PC-9 (cell line): Measurements from ENCODE around the gene WDR37. TPM values are rescaled to one million over a fixed set of nuclear protein-coding genes. Genes with fewer than 3 reads are reported as not detected.
"Not testable (repeated sequence)": the region's sequence is repeated elsewhere in the genome, so short reads cannot be mapped to it uniquely, and the experiment has no call there.

Experiments
- BruUV-seq: library from RNA; stranded (reverse); fragments of 400-500 nt; replicated peaks from 2 replicates; lab custom pipeline; 2021; lab: Mats Ljungman, UMichigan
- CTCF ChIA-PET: fragments of 300-600 bp; sonication (Branson Sonifier 250); formaldehyde crosslinking; loops from one replicate; lab custom pipeline; 2022; ENCODE audit warnings: antibody characterized with exemption; lab: Charles Lee
- POLR2A ChIA-PET: fragments of 300-600 bp; sonication (Branson Sonifier 250); formaldehyde crosslinking; loops from one replicate; lab custom pipeline; 2022; ENCODE audit warnings: antibody characterized with exemption; ENCODE audit not compliant: unreplicated experiment; lab: Charles Lee
- DNase-seq, 2 experiments: peaks; one replicate each; pipeline versions ENCODE4 v3.0.0 to v3.0.0-alpha.2; 2015 to 2022; ENCODE audit warnings: mixed read lengths in 1 of 2
- H2AFZ ChIP-seq: fragments of 200-600 bp; sonication (generic); 2 replicates; pipeline ENCODE4 v1.8.1; 2017; ENCODE audit warnings: antibody characterized with exemption
- H3F3A ChIP-seq: fragments of 200-600 bp; sonication (generic); 2 replicates; pipeline ENCODE4 v1.8.1; 2017; ENCODE audit warnings: antibody characterized with exemption, mild to moderate bottlenecking, low read depth; ENCODE audit not compliant: insufficient read depth
- H3K27ac ChIP-seq: fragments of 200-600 bp; sonication (generic); 2 replicates; pipeline ENCODE4 v1.6.1; 2016; ENCODE audit warnings: mixed run types
- H3K27me3 ChIP-seq: fragments of 200-600 bp; sonication (generic); 2 replicates; pipeline ENCODE4 v1.6.1; 2016; ENCODE audit warnings: low read depth, mixed run types; ENCODE audit not compliant: insufficient read depth
- H3K36me3 ChIP-seq: fragments of 200-600 bp; sonication (generic); 2 replicates; pipeline ENCODE4 v1.6.1; 2016; ENCODE audit warnings: low read depth, mixed run types
- H3K4me1 ChIP-seq: fragments of 200-600 bp; sonication (generic); replicated peaks from 2 replicates; pipeline ENCODE4 v1.6.1; 2016; ENCODE audit warnings: mixed run types; ENCODE audit not compliant: insufficient read depth
- H3K4me2 ChIP-seq: fragments of 200-600 bp; sonication (generic); 2 replicates; pipeline ENCODE4 v1.6.1; 2017; ENCODE audit warnings: mixed run types
- H3K4me3 ChIP-seq: fragments of 200-600 bp; sonication (generic); 2 replicates; pipeline ENCODE4 v1.6.1; 2016; ENCODE audit warnings: mixed run types
- H3K79me2 ChIP-seq: fragments of 200-600 bp; sonication (generic); 2 replicates; pipeline ENCODE4 v1.6.1; 2017; ENCODE audit warnings: low read depth, mixed run types
- H3K9me2 ChIP-seq: fragments of 200-600 bp; sonication (generic); 2 replicates; pipeline ENCODE4 v1.8.1; 2017; ENCODE audit warnings: mild to moderate bottlenecking; ENCODE audit not compliant: insufficient read depth
- H3K9me3 ChIP-seq: fragments of 200-600 bp; sonication (generic); 2 replicates; pipeline ENCODE4 v1.8.1; 2016; ENCODE audit warnings: low read depth; ENCODE audit not compliant: insufficient read depth
- H4K20me1 ChIP-seq: fragments of 200-600 bp; sonication (generic); 2 replicates; pipeline ENCODE4 v1.8.1; 2017; ENCODE audit not compliant: insufficient read depth
- CTCF ChIP-seq: fragments of 200-600 bp; sonication (generic); conservative IDR thresholded peaks from 2 replicates; pipeline ENCODE4 v1.6.1; 2017; ENCODE audit warnings: mixed run types, antibody characterized with exemption, mild to moderate bottlenecking, moderate library complexity
- EZH2 ChIP-seq: fragments of 200-600 bp; sonication (generic); IDR thresholded peaks from 2 replicates; pipeline ENCODE4 v1.8.0; 2017; ENCODE audit warnings: antibody characterized with exemption, low read depth
- intact Hi-C: fragments of 100-400 bp; cut with micrococcal nuclease; formaldehyde crosslinking; loops from one replicate; pipeline ENCODE4 v1.10.0; 2022; ENCODE audit not compliant: unreplicated experiment
- total RNA-seq: library from RNA; stranded (reverse); gene quantifications from 2 replicates; pipeline ENCODE4 v1.2.3, GENCODE V29; 2021

Gene WDR37
- total RNA-seq, 1 experiment from 2014 or later, result 12.3 TPM

GRCh38 chr10:1064964-1065247, 8.7 kb downstream of the WDR37 start:
- H3K27me3 ChIP-seq, result no peaks in the 10 kb centered on the region
- no peaks in the 10 kb centered on the region for H3K9me3 ChIP-seq
- no peak for DNase-seq
- H3K36me3 ChIP-seq, result no peaks in the 10 kb centered on the region
- ChIA-PET POLR2A (interaction anchor here (0.7 kb wide), 1 partner anchor 35 kb away, joined by 5 read pairs; no protein-coding TSS in a partner anchor), CTCF (no interaction called here)
- H3K4me1 ChIP-seq, result no peaks in the 10 kb centered on the region
- no peak overlapping the region for H3K4me3 ChIP-seq
- peaks cover 20% of the 10 kb centered on the region for H3K79me2 ChIP-seq
- H4K20me1 ChIP-seq, result no peaks in the 10 kb centered on the region; the same call in 1 of the 2 replicates
- intact Hi-C loops, result no loop called here
- no peak overlapping the region for H3K27ac ChIP-seq
- no peak overlapping the region for H3K4me2 ChIP-seq
- TF ChIP-seq EZH2, result no peak
- no peak for TF ChIP-seq CTCF
- H3K9me2 ChIP-seq, result no peaks in the 10 kb centered on the region
- no TSS peak for BruUV-seq
- H3F3A ChIP-seq, result no peaks in the 10 kb centered on the region
- no peak overlapping the region for H2AFZ ChIP-seq

GRCh38 chr10:1066734-1067133, 10.5 kb downstream of the WDR37 start:
- H4K20me1 ChIP-seq, H3K9me2 ChIP-seq, intact Hi-C loops, H3K79me2 ChIP-seq, H3F3A ChIP-seq, DNase-seq, H3K27me3 ChIP-seq, H3K4me1 ChIP-seq, H3K27ac ChIP-seq, H3K9me3 ChIP-seq, CTCF ChIA-PET, H3K36me3 ChIP-seq, H3K4me2 ChIP-seq, H2AFZ ChIP-seq, BruUV-seq, H3K4me3 ChIP-seq, POLR2A ChIA-PET: not testable (repeated sequence)

DNA sequence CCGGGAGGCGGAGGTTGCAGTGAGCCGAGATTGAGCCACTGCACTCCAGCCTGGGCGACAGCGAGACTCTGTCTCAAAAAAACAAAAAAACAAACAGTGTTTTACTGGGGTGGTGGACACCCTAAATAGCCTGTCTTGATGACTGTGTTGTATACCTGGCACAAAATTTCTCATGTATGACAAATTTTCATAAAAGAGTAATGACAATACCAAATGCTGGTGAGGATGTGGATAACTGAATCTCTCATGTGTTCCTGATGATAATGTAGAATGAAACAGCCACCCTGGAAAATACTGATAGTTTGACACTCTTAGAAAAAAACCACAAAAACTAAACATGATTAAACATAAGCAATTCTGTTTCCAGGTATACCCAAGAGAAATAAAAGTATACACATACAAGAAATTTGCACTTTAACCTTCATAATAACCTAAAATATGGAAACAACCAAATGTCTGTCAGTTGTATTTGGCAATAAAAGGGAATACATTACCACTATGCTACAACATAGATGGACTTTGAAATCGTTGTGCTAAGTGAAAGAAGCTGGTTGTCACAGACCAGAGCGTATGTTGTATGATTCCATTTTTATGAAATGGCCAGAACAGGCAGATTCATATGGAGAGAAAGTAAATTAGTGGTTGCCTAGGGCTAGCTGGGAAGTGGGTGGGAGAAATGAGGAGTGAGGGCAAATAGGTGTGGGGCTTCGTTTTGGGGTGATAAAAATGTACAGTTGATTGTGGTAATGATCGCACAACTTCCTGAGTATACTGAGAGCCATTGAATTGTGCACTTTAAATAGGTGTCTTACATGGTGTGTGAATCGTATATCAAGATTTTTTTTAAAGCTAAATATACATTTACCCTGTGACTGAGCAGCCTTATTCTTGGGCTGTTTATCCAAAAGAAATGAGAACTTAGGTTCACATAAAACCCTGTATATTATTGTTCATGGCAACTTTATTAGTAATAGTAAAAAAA, 12.5 kb downstream of the WDR37 start:
- no peak for DNase-seq
- no peaks in the 10 kb centered on the region for H3K36me3 ChIP-seq
- no peak overlapping the region for H2AFZ ChIP-seq
- H3K27ac ChIP-seq, result no peak overlapping the region
- no peaks in the 10 kb centered on the region for H3K4me1 ChIP-seq
- intact Hi-C loops, result no loop called here
- H4K20me1 ChIP-seq, result no peaks in the 10 kb centered on the region; the same call in 1 of the 2 replicates
- H3K9me2 ChIP-seq, result no peaks in the 10 kb centered on the region
- H3K27me3 ChIP-seq, result no peaks in the 10 kb centered on the region
- no peaks in the 10 kb centered on the region for H3F3A ChIP-seq
- H3K9me3 ChIP-seq, result no peaks in the 10 kb centered on the region
- no peak overlapping the region for H3K4me3 ChIP-seq
- no TSS peak for BruUV-seq
- H3K79me2 ChIP-seq, result 0 out of 2 replicates have a peak, but pooled peaks cover 3% of the 10 kb centered on the region
- ChIA-PET POLR2A (interaction anchor here (0.9 kb wide), 1 partner anchor 42 kb away, joined by 8 read pairs; no protein-coding TSS in a partner anchor), CTCF (no interaction called here)
- no peak for TF ChIP-seq EZH2
- no peak for TF ChIP-seq CTCF
- no peak overlapping the region for H3K4me2 ChIP-seq
